DND-41 (cell line): ENCODE results near the gene ANGPTL3.

ENCODE experiments used
- CTCF ChIP-seq: IDR thresholded peaks from 2 replicates; pipeline ENCODE4 v1.5.1; 2012; ENCODE audit warnings: borderline replicate concordance, low read length, moderate library complexity, mild to moderate bottlenecking; ENCODE audit not compliant: poor library complexity, severe bottlenecking; ENCODE audit errors: extremely low read depth
- EZH2 ChIP-seq: IDR thresholded peaks from 3 replicates; pipeline ENCODE4 v1.6.1; 2012; ENCODE audit warnings: borderline replicate concordance, low read depth, mild to moderate bottlenecking, moderate library complexity, low read length, inconsistent platforms; ENCODE audit not compliant: severe bottlenecking

GRCh38 chr1:62621907-62622306 is 24.6 kb downstream of the ANGPTL3 start:
- TF ChIP-seq CTCF (no peak), EZH2 (no peak)
